Lung microvascular endothelial cell (primary cell): ENCODE data around the gene SPRED2. TPM values are rescaled to one million over a fixed set of nuclear protein-coding genes. Genes with fewer than 3 reads are reported as not detected.

Experiments used
- DNase-seq, 2 donors: peaks; one replicate each; pipeline versions ENCODE4 v3.0.0 to v3.0.0-alpha.2; 2010; ENCODE audit warnings: low read depth in 2 of 2
- total RNA-seq: library from RNA; depleted of rRNA; stranded (reverse); fragments of >200 nt; gene quantifications from 2 replicates; pipeline ENCODE4 v1.2.1, GENCODE V29; 2014

Gene SPRED2
- 1.7 and 2.0 TPM in 2 replicates for total RNA-seq

DNA sequence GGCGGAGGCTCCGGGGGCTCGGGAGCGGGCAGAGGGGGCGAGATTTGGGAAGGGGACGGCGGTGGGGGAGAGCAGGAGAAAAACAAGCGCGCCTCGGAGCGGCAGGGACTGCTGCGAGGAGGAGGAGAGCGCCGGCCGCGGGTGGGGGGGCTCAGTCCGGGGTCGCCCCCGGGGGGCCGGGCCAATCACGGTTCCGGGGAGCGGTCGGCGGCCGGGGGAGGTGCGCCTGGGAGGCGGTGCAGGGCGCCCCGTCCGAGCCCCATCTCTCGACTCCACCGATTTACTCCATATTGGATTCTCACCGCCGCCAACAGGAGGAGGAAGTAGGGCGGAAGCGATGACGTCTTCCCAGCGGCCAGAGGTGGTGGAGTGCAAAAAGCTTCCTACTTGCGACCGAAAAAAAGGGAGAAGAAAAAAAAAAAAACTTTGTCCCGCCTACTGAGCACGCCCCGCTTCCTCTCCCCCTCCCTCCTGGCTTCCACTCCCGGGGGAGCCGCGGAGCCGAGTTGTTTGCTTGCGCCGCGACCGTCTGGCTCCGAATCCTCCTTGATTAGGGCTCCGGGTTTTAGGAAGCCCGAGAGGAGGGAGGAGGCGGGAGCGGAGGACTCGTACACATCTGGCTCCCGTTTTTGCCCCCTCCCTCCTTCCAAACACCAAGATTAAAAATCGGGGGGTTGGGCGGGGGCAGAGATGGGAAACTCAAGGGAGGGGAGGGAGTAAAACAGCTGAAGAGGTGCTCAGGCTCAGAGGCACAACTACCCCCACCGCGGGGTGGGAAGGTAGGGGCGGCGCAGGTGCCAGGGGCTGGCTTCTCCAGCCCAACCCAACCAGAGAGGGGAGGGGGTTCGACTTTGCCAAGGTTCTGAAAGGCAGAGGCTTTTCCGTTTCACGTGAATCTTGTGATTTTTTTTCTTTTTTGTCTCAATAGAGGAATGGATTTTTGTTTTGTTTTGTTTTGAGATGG lies at the start of gene SPRED2:
SPRED2 (minus strand) TSS at position 373 of the 964 bp plus-strand sequence. CDS start 612 bp downstream, outside the sequence.
- peak; percentile 94 to 98 for DNase-seq

DNA sequence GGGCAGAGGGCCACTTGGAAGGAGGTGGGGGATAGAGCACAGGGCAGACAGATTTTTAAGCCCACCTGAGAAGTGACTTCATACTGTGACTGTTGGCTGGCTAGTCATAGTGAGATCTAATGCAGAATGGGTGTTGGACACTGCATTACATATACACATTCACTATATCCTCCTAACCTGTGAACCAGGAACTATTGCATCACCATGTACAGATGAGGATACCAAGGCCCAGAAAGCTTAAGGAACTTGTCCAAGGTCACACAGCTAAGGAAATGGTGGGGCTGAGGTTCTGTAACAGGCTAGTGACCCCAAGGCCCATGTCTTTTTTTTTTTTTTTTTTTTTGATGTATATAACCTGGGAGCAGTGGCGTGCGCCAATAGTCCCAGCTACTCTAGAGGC lies 49.6 kb upstream of the SPRED2 start:
- DNase-seq: no peak

- DNase-seq: no peak
Observed at GRCh38 chr2:65479524-65479923, 47.1 kb upstream of the SPRED2 start.

- no peak for DNase-seq
Observed at GRCh38 chr2:65478498-65479135, 46.2 kb upstream of the SPRED2 start.

GRCh38 chr2:65477590-65477989 lies 45.2 kb upstream of the SPRED2 start:
- no peak for DNase-seq

DNA sequence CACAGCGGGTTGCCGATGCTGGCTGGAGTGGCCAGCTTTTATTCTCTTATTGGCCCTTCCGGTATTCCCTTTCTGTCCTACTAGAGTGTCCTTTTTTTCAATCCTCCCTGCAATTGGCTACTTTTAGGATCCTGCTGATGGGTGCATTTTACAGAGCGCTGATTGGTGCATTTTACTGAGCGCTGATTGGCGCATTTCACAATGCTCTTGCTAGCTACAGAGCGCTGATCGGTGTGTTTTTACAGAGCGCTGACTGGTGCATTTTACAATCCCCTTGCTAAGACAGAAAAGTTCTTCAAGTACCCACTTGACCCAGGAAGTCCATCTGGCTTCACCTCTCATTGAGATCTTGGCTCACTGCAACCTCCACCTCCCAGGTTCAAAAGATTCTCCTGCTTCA lies 44.4 kb upstream of the SPRED2 start:
- DNase-seq: no peak

GRCh38 chr2:65475000-65475399 lies 42.6 kb upstream of the SPRED2 start:
- no peak for DNase-seq

GRCh38 chr2:65473045-65473444 lies 40.6 kb upstream of the SPRED2 start:
- no peak for DNase-seq

- no peak for DNase-seq
Observed at GRCh38 chr2:65471409-65471808, 39.0 kb upstream of the SPRED2 start.

- DNase-seq: no peak
Observed at GRCh38 chr2:65466551-65466950, 34.2 kb upstream of the SPRED2 start.

- DNase-seq: no peak
Observed at GRCh38 chr2:65465857-65466256, 33.5 kb upstream of the SPRED2 start.

- no peak for DNase-seq
Observed at GRCh38 chr2:65465124-65465523, 32.7 kb upstream of the SPRED2 start.

DNA sequence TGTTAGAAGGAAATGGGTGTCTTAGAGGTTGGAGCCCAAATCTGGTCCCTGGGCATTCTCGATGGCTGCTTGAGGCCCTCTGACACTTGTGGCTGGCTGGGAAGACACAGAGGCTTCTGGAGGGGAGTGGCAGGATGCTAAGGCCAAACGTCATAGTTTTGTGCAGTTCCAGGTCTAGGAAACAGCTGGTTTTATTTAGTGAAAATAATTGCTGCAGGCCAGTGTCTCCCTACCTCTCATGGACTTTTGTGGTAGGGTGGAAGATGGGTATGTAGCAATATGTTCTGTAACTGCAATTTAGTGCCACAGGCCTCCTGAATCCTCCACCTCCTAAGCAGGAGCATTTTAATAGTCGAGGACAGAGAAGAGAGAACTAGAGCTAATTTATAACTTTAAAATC lies 32.2 kb upstream of the SPRED2 start:
- no peak for DNase-seq

DNA sequence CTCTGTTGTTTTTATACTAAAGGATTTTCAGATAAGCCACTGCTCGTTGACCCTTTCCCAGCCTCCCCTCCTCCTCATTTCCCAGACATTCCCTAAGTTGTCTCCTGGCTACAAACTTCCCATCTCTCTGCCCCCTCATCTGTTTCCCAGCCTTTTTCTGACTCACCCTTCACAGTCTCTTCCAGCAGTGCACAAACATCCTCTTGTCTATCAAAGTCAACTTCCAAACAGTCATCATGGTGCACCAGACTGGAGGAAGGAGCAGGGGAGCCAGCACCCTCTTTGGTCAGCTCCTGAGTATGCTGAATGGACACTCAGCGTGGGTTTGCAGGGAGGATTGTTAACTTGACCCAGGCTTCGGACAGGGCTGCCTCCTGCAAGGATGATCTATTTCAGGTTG lies 26.6 kb upstream of the SPRED2 start:
- peak in 1 of 2 donors; percentile 27 for DNase-seq

DNA sequence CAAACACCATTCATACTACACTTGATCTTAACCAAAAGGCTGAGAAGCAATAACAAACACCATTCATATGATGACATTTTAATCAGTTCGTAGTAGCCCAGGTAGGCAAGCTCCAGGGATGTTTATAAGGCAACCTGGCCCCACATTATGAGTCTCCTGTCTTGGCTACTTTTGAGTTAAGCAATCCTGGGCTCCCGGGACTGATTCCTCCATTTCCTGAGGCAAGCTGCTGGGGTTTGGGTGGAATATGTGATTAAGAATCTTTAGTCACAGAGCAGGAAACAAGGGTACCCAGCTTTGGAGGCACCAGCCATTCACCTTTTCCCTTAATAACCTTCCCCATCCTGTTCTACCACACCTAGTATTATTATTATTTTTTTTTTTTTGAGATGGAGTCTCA lies 24.5 kb upstream of the SPRED2 start:
- DNase-seq: no peak

DNA sequence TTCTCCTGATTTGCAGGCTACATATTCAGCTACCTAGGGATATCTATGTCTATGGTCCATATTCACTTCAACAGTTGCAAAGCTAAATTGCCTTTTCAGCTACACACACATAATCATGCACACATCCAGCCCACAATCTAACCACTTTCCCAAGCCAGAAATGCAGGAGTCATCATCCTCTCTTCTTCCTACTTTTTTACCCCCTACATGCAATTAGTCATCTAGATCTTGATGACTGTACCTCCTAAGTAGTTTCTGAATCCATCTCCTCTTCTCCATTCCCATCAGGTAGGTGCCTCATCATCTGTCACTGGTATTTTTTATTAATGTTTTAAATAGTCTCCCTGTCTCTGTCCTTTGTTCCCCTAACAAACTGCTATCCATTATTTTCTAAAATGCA lies 23.7 kb upstream of the SPRED2 start:
- DNase-seq: peak in 1 of 2 donors; percentile 6

DNA sequence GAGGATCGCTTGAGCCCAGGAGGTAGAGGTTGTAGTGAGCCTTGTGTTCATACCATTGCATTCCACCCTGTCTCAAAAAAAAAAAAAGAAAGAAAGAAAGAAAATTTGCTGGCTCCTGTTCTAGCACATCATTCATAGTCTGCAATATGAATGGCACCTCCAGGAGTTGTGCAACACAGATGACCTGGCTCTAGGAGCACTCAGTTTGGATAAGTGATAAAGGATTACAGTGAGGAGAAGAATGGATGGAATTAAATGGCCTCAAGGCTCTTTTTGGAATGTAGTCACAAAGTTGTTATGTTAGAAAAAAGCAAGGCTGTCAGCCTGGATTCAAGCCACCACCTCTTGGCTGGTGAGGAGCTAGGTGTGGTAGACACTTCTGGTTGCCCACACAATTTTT lies 21.5 kb upstream of the SPRED2 start:
- DNase-seq: no peak

GRCh38 chr2:65452150-65452895 lies 19.9 kb upstream of the SPRED2 start:
- no peak for DNase-seq

GRCh38 chr2:65450810-65451209 lies 18.4 kb upstream of the SPRED2 start:
- DNase-seq: no peak

DNA sequence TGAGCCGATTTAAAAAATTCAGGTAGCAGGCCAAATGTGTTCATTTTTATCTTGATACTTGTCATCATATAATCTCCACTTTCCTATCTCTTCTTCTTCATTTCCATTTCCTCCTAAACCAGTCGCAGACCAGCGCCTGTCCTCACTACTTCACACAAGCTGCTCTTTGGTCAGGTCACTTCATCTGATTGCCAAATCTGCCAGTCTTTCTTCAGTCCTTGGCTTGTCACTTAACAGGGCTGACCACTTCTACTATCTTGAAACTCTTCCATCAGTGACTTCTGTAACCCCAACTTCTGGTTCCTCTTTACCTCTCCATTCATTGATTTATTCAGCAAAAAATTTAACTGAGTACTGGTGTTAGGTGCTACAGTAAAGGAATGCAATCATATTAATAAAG lies 18.0 kb upstream of the SPRED2 start:
- no peak for DNase-seq

- no peak for DNase-seq
Observed at GRCh38 chr2:65443509-65444186, 11.2 kb upstream of the SPRED2 start.
